Ectodermal cell (in vitro differentiated cells): ENCODE data around the gene RAP1GAP.
A peak's percentile ranks its signal among the peaks of the same experiment; 100 is the strongest.

Experiments used
- H3K27ac ChIP-seq: 2 replicates; pipeline ENCODE4 v1.7.0; 2013; ENCODE audit warnings: mild to moderate bottlenecking, low read depth, low read length; ENCODE audit not compliant: insufficient read depth, poor library complexity, severe bottlenecking
- H3K27me3 ChIP-seq: 2 replicates; pipeline ENCODE4 v1.7.0; 2013; ENCODE audit warnings: mild to moderate bottlenecking, low read length; ENCODE audit not compliant: insufficient read depth, control insufficient read depth, poor library complexity, severe bottlenecking
- H3K36me3 ChIP-seq: one replicate; pipeline ENCODE4 v1.7.0; 2013; ENCODE audit warnings: low read length; ENCODE audit not compliant: control insufficient read depth, insufficient read depth
- H3K4me1 ChIP-seq: one replicate; pipeline ENCODE4 v1.7.0; 2013; ENCODE audit warnings: low read length; ENCODE audit not compliant: control insufficient read depth, insufficient read depth
- H3K4me3 ChIP-seq: 2 replicates; pipeline ENCODE4 v1.7.0; 2013; ENCODE audit warnings: low read depth, low read length, control low read depth; ENCODE audit not compliant: insufficient read depth
- H3K9me3 ChIP-seq: 2 replicates; pipeline ENCODE4 v1.7.0; 2013; ENCODE audit warnings: mild to moderate bottlenecking, low read length, moderate library complexity; ENCODE audit not compliant: control insufficient read depth
- WGBS, 2 experiments: methylation state at CpG; one replicate each; pipeline ENCODE4 v1.1.7; 2013; ENCODE audit warnings: missing lambda C conversion rate in 2 of 2; 5-methylcytosine and 5-hydroxymethylcytosine counted together

Gene RAP1GAP

GRCh38 chr1:21562896-21563295 is 106.3 kb downstream of the RAP1GAP start:
- 97 to 98% methylated on average over 15 of the region's 15 CpGs for WGBS, 2 experiments

GRCh38 chr1:21560916-21561638 is 108.1 kb downstream of the RAP1GAP start:
- Histone ChIP-seq H3K27ac (no peak overlapping the region), H3K36me3 (peaks cover 9% of the 10 kb centered on the region), H3K4me1 (no peaks in the 10 kb centered on the region), H3K9me3 (no peaks in the 10 kb centered on the region), H3K27me3 (no peaks in the 10 kb centered on the region), H3K4me3 (no peak overlapping the region)
- 95 to 96% methylated on average over 12 of the region's 12 CpGs for WGBS, 2 experiments

More at GRCh38 chr1:21562896-21563295, 106.3 kb downstream of the RAP1GAP start:
- H3K4me1 ChIP-seq: no peaks in the 10 kb centered on the region
- peaks cover 9% of the 10 kb centered on the region for H3K36me3 ChIP-seq
- no peaks in the 10 kb centered on the region for H3K27me3 ChIP-seq
- no peak overlapping the region for H3K27ac ChIP-seq
- H3K9me3 ChIP-seq: no peaks in the 10 kb centered on the region
- no peak overlapping the region for H3K4me3 ChIP-seq

- 90 to 96% methylated on average over 5 of the region's 5 CpGs for WGBS, 2 experiments
- no peaks in the 10 kb centered on the region for H3K27me3 ChIP-seq
- H3K4me1 ChIP-seq: no peaks in the 10 kb centered on the region
- no peak overlapping the region for H3K27ac ChIP-seq
- H3K36me3 ChIP-seq: peaks cover 9% of the 10 kb centered on the region
- no peaks in the 10 kb centered on the region for H3K9me3 ChIP-seq
- no peak overlapping the region for H3K4me3 ChIP-seq
Observed at GRCh38 chr1:21559788-21560567, 109.2 kb downstream of the RAP1GAP start.

- Histone ChIP-seq H3K4me3 (no peak overlapping the region), H3K36me3 (no peaks in the 10 kb centered on the region), H3K27me3 (no peaks in the 10 kb centered on the region), H3K9me3 (no peaks in the 10 kb centered on the region), H3K4me1 (no peaks in the 10 kb centered on the region), H3K27ac (peak overlapping the region; percentile 23)
- 25 to 27% methylated on average over 7 of the region's 8 CpGs for WGBS, 2 experiments
Observed at GRCh38 chr1:21553116-21553926, 115.8 kb downstream of the RAP1GAP start.

- Histone ChIP-seq H3K27me3 (no peaks in the 10 kb centered on the region), H3K4me3 (no peak overlapping the region), H3K27ac (no peak overlapping the region), H3K4me1 (peaks cover 5% of the 10 kb centered on the region), H3K9me3 (no peaks in the 10 kb centered on the region), H3K36me3 (no peaks in the 10 kb centered on the region)
- WGBS, 2 experiments: 40 to 89% methylated on average over 1 of the region's 1 CpG
Observed at GRCh38 chr1:21552715-21553114, 116.4 kb downstream of the RAP1GAP start.

GRCh38 chr1:21550866-21551475 is 118.2 kb downstream of the RAP1GAP start:
- WGBS, 2 experiments: 91% methylated on average over 12 of the region's 12 CpGs
- Histone ChIP-seq H3K9me3 (no peaks in the 10 kb centered on the region), H3K27me3 (no peaks in the 10 kb centered on the region), H3K27ac (no peak overlapping the region), H3K4me1 (peaks cover 14% of the 10 kb centered on the region), H3K4me3 (no peak overlapping the region), H3K36me3 (no peaks in the 10 kb centered on the region)

GRCh38 chr1:21550097-21550496 is 119.1 kb downstream of the RAP1GAP start:
- Histone ChIP-seq H3K4me1 (peaks cover 14% of the 10 kb centered on the region), H3K27ac (no peak overlapping the region), H3K4me3 (no peak overlapping the region), H3K9me3 (no peaks in the 10 kb centered on the region), H3K27me3 (no peaks in the 10 kb centered on the region), H3K36me3 (no peaks in the 10 kb centered on the region)
- WGBS, 2 experiments: 88 to 93% methylated on average over 5 of the region's 5 CpGs

- 85 to 92% methylated on average over 11 of the region's 11 CpGs for WGBS, 2 experiments
- Histone ChIP-seq H3K4me1 (peaks cover 14% of the 10 kb centered on the region), H3K36me3 (no peaks in the 10 kb centered on the region), H3K9me3 (no peaks in the 10 kb centered on the region), H3K27me3 (no peaks in the 10 kb centered on the region), H3K4me3 (no peak overlapping the region), H3K27ac (no peak overlapping the region)
Observed at GRCh38 chr1:21547876-21548275, 121.3 kb downstream of the RAP1GAP start.
